ENCODE data around the gene TOMM20L.

DNA sequence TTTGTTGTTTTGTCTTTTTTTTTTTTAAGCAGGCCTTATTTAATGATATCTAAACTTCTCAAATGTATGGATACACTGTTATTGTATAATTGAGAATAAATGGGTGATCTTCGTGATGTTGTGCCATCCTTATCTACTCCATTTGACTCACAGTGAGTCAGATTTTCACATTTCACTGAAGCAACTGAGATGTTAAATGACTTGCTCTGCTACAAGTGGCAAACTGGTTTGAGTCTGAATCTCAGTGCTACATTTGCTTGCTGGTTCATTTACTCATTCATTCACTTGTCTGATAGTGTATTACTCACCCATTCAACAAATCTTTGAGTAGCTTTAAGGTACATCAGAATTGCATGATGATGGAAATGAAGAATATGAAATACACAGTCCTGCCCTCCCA lies 34.4 kb downstream of the TOMM20L start:
- TF ChIP-seq, protein P1, sequence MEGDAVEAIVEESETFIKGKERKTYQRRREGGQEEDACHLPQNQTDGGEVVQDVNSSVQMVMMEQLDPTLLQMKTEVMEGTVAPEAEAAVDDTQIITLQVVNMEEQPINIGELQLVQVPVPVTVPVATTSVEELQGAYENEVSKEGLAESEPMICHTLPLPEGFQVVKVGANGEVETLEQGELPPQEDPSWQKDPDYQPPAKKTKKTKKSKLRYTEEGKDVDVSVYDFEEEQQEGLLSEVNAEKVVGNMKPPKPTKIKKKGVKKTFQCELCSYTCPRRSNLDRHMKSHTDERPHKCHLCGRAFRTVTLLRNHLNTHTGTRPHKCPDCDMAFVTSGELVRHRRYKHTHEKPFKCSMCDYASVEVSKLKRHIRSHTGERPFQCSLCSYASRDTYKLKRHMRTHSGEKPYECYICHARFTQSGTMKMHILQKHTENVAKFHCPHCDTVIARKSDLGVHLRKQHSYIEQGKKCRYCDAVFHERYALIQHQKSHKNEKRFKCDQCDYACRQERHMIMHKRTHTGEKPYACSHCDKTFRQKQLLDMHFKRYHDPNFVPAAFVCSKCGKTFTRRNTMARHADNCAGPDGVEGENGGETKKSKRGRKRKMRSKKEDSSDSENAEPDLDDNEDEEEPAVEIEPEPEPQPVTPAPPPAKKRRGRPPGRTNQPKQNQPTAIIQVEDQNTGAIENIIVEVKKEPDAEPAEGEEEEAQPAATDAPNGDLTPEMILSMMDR (IDR thresholded peaks at IDR 0.05 in 2 of 3, conservative IDR thresholded peaks at IDR 0.05 in 1 of 3; ENCODE audit: borderline replicate concordance in 1 of 3, insufficient read depth in 1 of 3, low read depth in 2 of 3, low read length in 2 of 3) = no peak
- no peak for TF ChIP-seq EZH2phosphoT487 (IDR thresholded peaks at IDR 0.05; ENCODE audit: borderline replicate concordance)
- no peak for TF ChIP-seq RAD21 (IDR thresholded peaks at IDR 0.05; ENCODE audit: low read depth)
- no peak for TF ChIP-seq FOSL1 (IDR thresholded peaks at IDR 0.05; ENCODE audit: low read depth)
- TF ChIP-seq EZH2 (IDR thresholded peaks at IDR 0.05) = no peak
- TF ChIP-seq POLR2A (IDR thresholded peaks at IDR 0.05; ENCODE audit: borderline replicate concordance, extremely low read depth, insufficient read depth, insufficient read length) = no peak
- TF ChIP-seq POLR2AphosphoS5 (IDR thresholded peaks at IDR 0.05; ENCODE audit: low read depth, low read length) = no peak
- TF ChIP-seq, protein P2, sequence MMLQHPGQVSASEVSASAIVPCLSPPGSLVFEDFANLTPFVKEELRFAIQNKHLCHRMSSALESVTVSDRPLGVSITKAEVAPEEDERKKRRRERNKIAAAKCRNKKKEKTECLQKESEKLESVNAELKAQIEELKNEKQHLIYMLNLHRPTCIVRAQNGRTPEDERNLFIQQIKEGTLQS (IDR thresholded peaks at IDR 0.05) = no peak
- no peak for TF ChIP-seq TCF7L2 (IDR thresholded peaks at IDR 0.05; ENCODE audit: borderline replicate concordance, extremely low read depth, insufficient read depth, insufficient read length)
- TF ChIP-seq ZNF274 (IDR thresholded peaks at IDR 0.05; ENCODE audit: low read depth, low read length) = no peak
- no peak for TF ChIP-seq EGR1 (IDR thresholded peaks at IDR 0.05; ENCODE audit: low read depth)
- TF ChIP-seq, protein P3, sequence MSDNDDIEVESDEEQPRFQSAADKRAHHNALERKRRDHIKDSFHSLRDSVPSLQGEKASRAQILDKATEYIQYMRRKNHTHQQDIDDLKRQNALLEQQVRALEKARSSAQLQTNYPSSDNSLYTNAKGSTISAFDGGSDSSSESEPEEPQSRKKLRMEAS (IDR thresholded peaks at IDR 0.05) = no peak

Data from HCT116 (cell line).